ENCODE results near the gene VRK2.

The VRK2 gene

DNA sequence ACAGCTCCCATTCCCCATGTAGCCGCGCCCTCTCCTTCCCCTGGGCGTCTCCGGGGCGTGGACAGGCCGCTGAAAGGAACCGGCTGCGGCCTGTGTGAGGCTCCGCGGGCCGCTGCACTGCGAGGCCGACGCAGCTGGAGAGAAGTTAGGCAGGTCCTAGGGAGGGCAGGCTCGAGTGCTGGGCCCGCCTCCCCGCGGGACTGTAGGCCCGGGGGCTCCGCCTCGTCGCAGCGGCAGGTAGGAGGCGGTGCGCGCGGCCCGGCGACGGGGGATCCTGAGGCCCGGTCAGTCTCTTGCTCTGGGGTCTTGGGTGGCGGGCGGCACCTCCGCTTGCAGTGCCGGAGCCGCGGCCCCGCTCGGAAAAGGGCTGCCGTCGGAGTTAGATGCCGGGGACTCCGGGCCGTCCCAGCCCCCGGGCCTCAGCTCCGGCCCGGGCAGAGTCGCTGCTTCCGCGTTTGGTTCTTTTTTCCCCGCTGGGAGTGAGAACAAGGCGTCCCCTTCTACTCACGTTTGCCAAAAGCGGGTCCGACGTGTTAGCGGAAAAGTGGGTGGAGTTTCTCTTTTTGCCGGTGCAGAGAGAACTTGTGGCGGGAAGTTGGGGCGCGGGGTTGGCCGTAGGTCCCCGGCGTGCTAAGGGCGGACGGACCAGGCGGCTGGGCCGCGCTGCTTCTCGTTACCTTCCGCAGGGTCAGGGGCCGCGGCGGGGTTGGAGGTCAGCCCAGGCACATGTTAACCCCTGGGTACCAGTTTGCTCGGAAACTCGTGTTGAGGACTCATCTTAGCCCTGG is at the start of gene VRK2:
Gene VRK2, plus strand, starts transcription at position 222 of the 788 bp plus-strand sequence. CDS start 2,026 bp downstream, outside the sequence.
- peak; percentile 61 for DNase-seq (ENCODE audit: low read depth)

DNA sequence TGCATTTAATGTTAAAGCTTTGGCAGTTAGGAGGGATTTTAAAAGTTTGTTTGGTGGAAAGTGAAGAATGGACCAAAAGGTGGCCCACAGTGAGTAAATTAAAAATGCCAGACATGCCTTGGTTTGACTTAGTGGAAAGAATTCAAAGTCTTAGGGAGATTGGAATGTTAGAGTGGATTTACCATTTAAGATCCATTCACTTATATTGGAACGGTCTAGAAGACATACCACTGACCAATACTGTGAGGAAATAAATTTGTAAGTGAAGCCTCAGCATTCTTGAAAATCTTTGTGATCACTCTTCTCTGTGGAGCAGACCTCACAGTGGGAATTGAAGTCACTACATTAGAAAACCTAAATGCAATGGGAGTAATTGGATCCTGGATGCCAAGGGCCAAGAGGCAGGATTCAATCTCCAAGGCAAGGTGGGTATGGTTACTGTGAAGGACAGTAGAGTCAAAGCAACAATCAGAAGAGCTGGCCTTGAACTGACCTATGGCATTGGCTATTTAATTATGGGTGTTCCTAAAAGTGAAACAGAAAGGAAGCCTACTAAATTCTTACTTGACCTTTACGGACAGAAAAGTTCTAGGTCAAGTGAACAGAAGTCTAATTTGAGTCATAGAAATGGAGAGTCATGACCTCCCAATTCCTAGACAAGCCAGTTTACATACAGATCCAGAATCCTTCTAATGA is 40.2 kb upstream of the VRK2 start:
- DNase-seq (ENCODE audit: low read depth): no peak

DNA sequence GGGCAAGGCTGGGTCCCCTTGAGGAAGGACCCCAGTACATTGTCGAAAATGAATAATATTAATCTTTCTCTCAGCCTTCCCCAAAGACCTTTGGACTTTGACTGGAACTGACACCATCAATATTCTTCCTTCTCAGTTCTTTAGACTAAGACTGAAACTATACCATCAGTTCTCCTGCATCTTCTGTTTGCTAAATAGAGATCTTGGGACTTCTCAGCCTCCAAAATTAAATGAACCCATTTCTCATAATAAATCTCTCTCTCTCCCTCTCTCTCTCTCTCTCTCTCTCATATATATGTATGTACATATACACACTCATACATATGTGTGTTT is 39.7 kb upstream of the VRK2 start:
- no peak for DNase-seq (ENCODE audit: low read depth)

DNA sequence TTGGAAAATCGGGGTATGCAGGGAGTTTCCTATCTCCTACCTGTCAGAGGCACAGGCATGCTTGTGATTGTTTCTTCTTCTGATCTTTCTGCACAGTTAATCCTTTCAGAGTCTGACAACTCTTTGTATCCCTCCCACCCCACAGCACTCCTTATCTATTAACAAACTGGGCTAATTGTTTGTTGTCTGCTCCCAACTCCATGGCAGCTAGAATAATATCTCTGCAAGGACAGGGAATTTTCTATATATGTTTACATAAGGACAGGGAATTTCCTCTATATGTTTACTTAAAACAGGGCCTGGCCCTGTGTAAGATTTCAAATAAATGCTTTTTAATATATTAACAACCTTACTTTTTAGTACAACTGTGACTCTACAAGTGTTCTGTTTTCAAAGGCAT is 36.0 kb upstream of the VRK2 start:
- no peak for DNase-seq (ENCODE audit: low read depth)

DNA sequence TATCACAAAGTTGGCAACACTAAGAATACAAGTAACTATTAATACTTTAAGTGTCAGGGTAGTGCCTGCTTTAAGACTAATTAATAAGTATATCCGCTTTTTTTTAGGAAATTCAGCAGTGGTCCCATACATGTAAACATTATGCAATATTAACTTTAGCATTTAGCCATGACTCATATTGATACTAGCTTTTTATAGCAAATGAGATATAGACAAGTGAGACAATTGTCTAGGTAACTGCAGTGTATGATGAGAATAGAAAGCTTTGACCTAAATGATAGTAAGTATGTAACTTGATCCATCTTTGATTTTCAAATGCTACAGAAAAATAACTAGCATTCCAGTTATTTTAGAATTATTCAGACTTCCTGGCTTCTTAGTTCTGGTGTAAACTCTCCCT is 27.4 kb upstream of the VRK2 start:
- DNase-seq (ENCODE audit: low read depth): no peak

- no peak for DNase-seq (ENCODE audit: low read depth)
Observed at GRCh38 chr2:58025150-58025933, 21.3 kb upstream of the VRK2 start.

GRCh38 chr2:58027029-58027428 is 19.6 kb upstream of the VRK2 start:
- no peak for DNase-seq (ENCODE audit: low read depth)

- DNase-seq (ENCODE audit: low read depth): no peak
Observed at GRCh38 chr2:58030771-58031170, 15.8 kb upstream of the VRK2 start.

DNA sequence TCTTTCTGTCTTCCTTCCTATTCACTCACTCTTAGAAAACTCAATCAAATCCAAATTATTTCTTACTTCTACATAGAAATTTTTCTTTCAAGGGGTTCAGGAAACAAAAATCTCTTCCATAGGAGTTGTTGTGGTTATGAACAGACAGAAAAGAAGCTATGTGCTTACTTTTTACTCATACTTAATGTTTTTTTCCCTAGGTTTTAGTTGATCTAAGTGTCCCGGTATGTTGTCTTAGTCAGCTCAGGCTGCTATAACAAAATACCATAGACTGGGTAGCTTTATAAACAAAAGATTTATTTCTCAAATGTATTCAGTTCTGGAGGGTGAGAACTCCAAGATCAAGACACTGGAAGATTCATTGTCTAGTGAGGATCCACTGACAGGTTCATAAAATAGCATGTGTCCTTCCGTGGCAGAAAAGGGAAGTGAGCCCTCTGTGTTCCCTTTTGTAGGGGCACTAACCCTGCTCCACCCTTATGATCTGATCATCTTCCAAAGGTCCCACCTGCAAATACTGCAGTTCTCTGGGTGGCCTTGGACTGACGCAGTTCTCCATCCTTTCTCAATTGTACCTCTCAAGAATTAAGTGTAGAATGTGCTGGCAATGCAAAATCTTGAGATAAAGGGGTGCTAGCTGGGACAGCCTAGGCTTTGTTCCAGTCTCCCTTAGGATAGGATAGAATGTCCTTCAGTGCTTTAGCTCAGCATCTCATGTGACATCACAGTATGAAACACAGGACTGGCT is 14.4 kb upstream of the VRK2 start:
- no peak for DNase-seq (ENCODE audit: low read depth)

- DNase-seq (ENCODE audit: low read depth): no peak
Observed at GRCh38 chr2:58032764-58033080, 13.9 kb upstream of the VRK2 start.

- no peak for DNase-seq (ENCODE audit: low read depth)
Observed at GRCh38 chr2:58033530-58033929, 13.1 kb upstream of the VRK2 start.

DNA sequence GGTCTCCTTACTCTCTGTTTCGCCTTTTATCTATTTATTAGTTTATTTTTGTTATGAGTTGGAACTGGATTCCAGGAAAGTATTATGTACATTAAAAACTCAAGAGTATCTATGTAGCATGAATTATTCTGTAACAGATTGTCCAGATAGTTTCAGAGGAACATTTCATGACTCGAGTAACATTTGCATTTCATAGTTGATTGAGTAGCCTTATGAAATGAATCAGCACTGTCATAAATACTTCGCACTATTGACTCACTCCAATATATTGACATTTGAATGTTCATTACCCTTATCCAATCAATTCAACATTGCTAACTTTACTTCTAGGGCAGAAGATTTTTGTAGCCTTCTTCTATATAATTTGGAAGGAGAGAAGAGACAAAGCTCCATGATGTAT is 11.3 kb upstream of the VRK2 start:
- DNase-seq (ENCODE audit: low read depth): no peak

GRCh38 chr2:58039170-58039611 is 7.4 kb upstream of the VRK2 start:
- no peak for DNase-seq (ENCODE audit: low read depth)

- DNase-seq (ENCODE audit: low read depth): peak; percentile 30
Observed at GRCh38 chr2:58042486-58042970, 4.1 kb upstream of the VRK2 start.

GRCh38 chr2:58044145-58044544 is 2.5 kb upstream of the VRK2 start:
- no peak for DNase-seq (ENCODE audit: low read depth)

- no peak for DNase-seq (ENCODE audit: low read depth)
Observed at GRCh38 chr2:58045580-58046334, 849 bp upstream of the VRK2 start.

DNA sequence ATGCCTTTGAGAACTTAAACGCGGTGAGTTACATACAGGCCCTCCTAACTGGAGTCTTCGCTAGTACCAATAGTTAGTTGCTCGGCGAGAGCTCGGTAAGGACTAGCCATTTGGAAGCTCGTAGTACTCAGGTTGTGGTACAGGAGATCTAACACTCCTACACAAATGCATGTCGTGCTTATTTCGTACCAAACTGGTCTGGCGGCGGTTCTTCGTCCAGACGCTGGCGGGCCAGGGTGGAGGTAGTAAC is 346 bp upstream of the VRK2 start:
- DNase-seq (ENCODE audit: low read depth): no peak

DNA sequence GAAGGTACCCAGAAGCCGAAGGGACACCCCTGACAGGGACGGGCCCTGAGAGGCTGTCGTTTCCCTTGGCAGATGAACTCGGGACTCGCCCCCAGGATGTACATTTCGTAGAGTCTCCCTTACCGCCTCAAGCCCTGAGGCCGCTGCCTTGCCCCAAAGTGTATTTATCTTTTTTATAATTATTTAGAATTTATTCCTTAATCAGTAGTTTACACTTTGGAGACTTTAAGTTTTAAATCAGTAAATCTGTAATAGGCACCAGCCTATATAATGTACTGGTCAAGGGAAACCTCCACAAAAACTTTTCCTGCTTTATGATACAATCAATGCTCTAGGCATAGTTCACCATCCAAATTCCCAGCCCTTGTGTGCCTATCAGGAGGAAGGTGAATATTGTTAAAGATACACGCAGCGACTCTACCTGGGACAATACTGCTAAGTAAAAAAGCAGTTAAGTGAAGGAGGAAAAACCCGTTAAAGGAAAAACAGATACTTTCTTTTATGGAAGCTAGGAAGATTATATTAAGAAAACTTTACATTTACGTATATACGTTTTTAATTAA is 848 bp downstream of the VRK2 start:
- no peak for DNase-seq (ENCODE audit: low read depth)

- DNase-seq (ENCODE audit: low read depth): no peak
Observed at GRCh38 chr2:58047961-58048360, 1.4 kb downstream of the VRK2 start.

DNA sequence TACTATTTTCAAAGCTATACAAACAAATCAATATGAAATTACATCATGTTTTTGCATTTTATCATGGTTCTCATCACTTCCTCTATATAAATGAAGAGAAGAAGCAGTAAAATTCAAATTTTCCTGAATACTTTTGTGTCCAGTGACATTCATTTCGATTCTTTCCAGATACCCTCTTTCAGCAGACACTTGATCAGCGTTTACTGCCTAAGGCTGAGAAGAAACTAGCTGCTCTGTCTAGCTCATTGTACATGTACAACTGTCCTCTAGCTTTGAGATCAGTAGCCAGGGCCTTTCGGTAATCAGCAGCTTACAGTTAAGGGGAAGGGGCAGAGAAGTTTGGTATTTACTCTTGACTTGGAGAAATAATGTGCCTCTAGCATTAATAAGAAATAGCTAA is 4.8 kb downstream of the VRK2 start:
- DNase-seq (ENCODE audit: low read depth): no peak

- DNase-seq (ENCODE audit: low read depth): no peak
Observed at GRCh38 chr2:58052978-58053377, 6.4 kb downstream of the VRK2 start.

All from GM04503 (cell line).